ENCODE data around the gene PCSK2.

PCSK2 gene

GRCh38 chr20:17273717-17274116, 46.9 kb downstream of the PCSK2 start:
- DNase-seq: no peak

- no peak for DNase-seq
Observed at GRCh38 chr20:17276101-17276500, 49.3 kb downstream of the PCSK2 start.

DNA sequence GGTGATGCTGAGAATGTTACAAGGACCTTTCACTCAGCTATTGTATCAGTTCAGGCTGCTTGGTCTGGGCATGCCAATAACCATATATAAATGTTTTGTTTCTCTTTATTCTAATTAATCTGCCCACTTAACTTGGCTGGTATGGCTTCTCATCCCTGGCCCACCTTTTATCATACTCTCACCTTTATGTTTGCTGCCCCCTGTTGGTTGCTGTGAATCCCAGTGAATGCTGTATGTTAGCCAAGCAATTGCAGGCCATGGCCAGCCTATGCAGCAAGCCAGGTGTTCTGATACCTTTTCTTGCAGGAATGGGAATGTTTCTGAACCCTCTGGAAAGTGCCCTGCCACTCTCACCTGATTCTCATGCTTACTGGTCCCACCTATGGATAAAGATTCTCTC, 54.6 kb downstream of the PCSK2 start:
- DNase-seq: no peak

- DNase-seq: no peak
Observed at GRCh38 chr20:17282501-17282900, 55.7 kb downstream of the PCSK2 start.

DNA sequence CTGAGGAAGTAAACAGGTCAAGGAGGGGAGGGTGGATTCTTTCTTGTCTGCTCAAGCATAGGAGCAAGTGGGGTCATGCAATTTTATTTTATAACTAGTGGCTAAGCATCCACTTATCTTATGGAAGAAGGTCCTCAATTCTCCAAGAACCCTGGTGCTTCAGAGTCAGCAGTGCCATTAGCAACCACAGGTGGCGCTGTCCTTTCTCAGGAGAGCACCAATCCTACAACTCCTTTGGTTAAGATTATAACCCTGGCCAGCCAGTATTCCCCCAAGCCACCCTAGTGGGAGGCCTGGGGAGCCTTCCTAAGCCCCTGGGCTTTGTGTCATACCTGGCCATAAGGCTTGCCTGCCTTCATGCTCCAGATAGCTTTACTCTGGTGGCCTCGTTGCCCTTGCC, 60.7 kb downstream of the PCSK2 start:
- no peak for DNase-seq

- no peak for DNase-seq
Observed at GRCh38 chr20:17287998-17288397, 61.2 kb downstream of the PCSK2 start.

- DNase-seq: no peak
Observed at GRCh38 chr20:17295151-17295726, 68.4 kb downstream of the PCSK2 start.

DNA sequence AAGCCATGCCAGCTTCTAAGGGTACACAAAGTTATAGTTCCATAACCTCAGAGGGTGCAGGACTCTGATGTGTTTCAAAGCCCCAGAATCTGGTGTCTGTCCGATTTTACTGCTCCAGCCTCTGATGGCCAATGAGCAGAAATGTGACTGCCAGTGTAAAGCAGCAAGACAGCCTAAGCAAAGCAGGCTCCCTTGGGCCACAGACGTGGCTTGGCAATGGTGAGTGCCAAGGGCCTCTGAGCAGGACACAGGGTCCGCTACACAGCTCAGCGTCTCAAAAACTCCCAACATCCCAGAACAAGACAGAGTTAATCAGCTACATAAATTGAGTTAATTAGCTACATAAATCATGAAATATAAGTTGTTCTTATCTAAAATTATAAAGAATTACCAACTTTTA, 69.2 kb downstream of the PCSK2 start:
- DNase-seq: no peak

- no peak for DNase-seq
Observed at GRCh38 chr20:17298171-17298570, 71.3 kb downstream of the PCSK2 start.

DNA sequence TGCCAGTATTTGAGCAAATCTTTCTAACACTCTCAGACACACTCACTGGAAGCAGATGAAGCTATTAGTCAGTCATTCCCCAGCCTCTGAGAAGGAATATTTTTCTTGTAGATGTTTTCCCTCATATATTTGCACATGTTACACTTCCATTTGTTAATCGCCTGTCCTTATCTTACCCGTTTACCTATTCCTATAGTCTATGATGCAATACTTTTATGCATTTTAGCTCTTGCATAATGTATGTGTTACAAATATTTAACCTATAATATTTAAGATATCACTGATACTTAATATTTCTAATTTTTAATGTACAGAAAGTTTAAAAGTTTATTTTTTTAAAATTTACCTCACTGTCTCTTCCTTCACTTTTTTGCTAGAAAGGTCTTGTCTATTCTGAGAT, 71.9 kb downstream of the PCSK2 start:
- DNase-seq: no peak

DNA sequence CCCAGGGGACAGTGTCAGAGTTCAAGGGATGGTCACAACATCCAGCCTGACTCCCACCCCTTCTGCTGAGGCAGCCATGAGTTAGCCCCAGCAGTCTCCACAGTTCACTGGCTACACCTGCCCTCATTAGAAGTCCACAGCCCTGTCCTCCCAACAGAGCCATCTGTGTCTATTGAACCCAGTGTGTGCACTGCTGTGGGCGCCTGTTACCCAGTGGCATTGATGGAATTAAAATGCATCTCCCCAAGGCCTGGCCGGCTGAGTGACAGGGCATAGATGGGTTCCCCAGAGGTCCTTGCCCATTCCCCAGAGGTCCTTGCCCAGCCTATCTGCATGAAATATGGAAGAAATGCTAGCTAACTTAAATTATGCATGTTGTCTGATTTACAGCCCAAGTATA, 73.3 kb downstream of the PCSK2 start:
- DNase-seq: no peak

DNA sequence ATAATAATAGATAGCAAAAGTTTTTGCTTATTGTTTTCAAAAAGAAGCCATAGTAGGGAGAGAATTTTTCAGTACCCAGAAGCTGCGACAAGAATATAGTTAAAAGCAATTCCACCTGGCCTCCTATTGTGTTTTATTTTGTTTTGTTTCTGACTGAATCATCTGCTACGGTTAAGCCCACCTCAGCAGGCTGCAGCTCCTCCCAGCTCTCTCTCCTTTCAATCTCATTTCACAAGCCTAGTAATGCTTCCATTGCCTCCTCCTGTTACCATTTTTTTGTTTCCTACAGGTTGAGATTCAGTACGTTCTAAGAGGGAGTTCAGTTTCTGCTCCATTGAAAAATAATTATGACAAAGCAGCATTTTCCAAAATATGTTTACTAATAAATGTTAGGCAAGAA, 77.9 kb downstream of the PCSK2 start:
- no peak for DNase-seq

GRCh38 chr20:17306427-17306826, 79.6 kb downstream of the PCSK2 start:
- DNase-seq: no peak

DNA sequence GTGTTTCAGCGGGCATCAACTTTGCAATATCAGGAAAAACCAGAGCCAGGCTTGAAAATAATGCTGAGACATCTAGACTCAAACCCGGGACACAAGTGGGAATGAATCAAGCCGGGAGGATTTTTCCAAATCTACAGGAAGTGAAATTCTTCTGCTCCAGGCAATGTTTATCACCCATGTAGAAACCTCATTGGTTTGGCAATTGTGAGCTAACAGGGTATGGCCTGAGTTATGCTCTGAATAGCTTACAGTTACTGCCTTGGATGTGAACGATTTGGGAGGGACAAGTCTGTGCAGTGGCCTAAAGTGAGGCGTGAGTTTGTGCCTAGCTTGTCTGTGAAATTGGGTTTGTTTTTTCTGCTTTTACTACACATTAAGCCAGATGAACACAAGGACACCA, 87.4 kb downstream of the PCSK2 start:
- no peak for DNase-seq

GRCh38 chr20:17315407-17316231, 88.8 kb downstream of the PCSK2 start:
- DNase-seq: no peak

GRCh38 chr20:17316316-17317038, 89.6 kb downstream of the PCSK2 start:
- no peak for DNase-seq

DNA sequence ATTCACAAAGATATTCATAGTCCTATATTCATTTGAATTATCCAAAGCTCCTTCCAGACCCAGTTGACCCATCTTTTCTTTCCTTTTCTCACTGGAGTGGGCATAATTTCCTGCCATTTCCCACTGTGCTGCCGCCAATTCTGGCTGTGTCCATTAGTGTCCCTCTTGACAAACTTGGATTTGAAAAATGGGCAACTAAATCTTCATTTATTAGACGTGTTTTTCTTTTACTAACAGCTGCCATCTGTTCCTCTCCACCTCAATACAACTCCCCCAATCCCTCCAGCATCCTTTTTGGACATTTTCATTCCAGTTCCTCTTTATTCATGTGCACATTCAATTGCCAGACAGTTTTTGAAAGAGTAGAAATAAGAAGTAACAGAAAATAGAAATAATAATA, 90.5 kb downstream of the PCSK2 start:
- no peak for DNase-seq

GRCh38 chr20:17320456-17320855, 93.6 kb downstream of the PCSK2 start:
- DNase-seq: no peak

DNA sequence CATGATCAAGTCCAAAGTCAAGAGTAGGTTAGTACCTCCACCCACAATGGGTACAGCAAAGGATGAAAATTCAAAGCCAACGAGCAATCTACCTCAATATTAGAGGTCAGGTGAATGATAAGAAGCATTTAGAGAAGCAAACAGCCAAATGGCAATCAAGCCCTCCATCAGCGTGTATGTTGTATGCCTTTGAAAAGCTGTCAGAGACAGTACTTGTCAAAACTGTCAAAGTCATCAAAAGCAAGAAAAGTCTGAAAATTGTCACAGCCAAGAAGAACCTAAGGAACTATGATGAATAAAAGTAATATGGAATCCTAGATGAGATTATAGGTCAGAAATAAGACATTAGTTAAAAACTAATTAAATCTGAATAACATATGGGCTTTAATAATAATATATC, 99.3 kb downstream of the PCSK2 start:
- no peak for DNase-seq

DNA sequence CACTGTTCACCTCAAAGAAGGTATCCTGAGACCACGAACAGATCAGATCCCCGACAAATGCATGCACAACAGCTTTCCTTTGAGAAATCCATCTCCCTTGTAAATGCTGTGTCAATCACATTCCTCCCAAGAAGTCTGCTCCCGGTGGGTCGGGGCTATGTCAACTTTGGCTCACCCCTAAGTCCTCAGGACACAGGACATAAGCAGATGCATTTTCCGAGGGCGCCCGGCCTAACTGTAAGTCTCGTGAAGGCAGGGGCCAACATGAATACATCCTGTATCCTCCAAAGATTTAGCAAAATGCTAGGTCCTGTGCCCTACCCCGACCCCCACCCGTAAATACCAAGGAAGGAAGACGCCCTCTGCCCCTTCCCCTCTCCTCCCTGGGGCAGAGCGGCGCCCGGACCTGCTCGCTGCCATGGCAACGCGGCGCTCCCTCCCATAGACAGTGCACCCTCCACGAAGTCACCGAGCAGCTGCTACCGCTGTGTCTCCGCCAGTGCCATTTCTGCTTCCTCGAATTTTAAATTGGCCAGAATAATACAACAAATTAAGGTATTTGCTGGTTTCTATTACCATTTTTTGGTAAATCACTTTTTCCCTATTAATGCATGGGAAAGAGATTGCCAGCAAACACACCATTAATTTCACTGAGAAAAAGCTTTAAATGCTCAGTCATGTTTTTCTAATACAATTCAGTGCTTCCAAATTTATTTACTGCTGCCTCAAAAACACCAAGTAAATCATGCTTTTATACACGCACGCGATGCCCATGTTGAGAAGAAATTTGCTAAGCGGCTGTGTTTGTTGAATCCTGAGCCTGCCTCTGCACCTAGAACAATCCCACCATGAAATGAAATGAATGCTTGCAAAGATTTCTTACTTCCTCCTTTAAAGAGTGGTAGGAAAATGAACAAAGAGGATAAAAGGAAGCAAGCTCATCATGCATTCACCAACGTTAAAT, 100.6 kb downstream of the PCSK2 start:
- no peak for DNase-seq

- no peak for DNase-seq
Observed at GRCh38 chr20:17334932-17335331, 108.1 kb downstream of the PCSK2 start.

GRCh38 chr20:17339000-17339399, 112.2 kb downstream of the PCSK2 start:
- no peak for DNase-seq

DNA sequence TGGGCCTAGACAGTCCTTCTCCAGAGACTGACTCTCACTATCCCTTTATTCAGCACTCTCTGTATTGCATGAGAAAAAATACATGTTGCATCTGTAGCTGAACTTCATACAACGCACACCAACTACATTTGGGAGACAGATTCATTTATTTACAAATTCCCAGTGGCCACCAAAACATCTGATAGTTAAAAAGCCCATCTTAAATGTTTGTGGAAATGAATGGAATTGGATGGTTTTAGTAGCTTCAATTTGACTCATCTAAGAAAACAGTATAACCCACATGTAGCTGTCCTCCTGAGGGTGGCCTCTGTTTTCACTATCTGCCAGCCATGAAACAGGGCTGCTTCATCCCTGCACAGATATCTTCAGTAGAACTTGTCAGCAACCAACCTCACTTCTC, 116.3 kb downstream of the PCSK2 start:
- DNase-seq: no peak
